GM23338 (cell line): ENCODE data around the gene ADCY5. TPM values are rescaled to one million over a fixed set of nuclear protein-coding genes. Genes with fewer than 3 reads are reported as not detected.

Experiments used
- ATAC-seq: fragments of 200-7000 bp; cut with Tn5 transposase; 3 replicates; pipeline ENCODE4 v1.9.1; 2020
- DNase-seq: peaks from one replicate; pipeline ENCODE4 v3.0.0-alpha.2; 2015; ENCODE audit warnings: low spot score
- H2AFZ ChIP-seq: fragments of 200-600 bp; sonication (generic); 2 replicates; pipeline ENCODE4 v1.8.0; 2016; ENCODE audit warnings: antibody characterized with exemption, mild to moderate bottlenecking, moderate library complexity
- H3F3A ChIP-seq: fragments of 200-600 bp; sonication (generic); replicated peaks from 2 replicates; pipeline ENCODE4 v1.8.0; 2017; ENCODE audit warnings: antibody characterized with exemption, mixed run types, low read depth
- H3K27ac ChIP-seq: fragments of 200-600 bp; sonication (generic); 2 replicates; pipeline ENCODE4 v1.6.1; 2016; ENCODE audit warnings: low read depth
- H3K27me3 ChIP-seq: fragments of 200-600 bp; sonication (generic); 2 replicates; pipeline ENCODE4 v1.8.0; 2016; ENCODE audit warnings: mild to moderate bottlenecking, mixed run types, moderate library complexity; ENCODE audit not compliant: insufficient read depth
- H3K36me3 ChIP-seq: fragments of 200-600 bp; sonication (generic); 2 replicates; pipeline ENCODE4 v1.8.0; 2016; ENCODE audit warnings: mild to moderate bottlenecking; ENCODE audit not compliant: insufficient read depth
- H3K4me1 ChIP-seq: fragments of 200-600 bp; sonication (generic); 2 replicates; pipeline ENCODE4 v1.8.0; 2016; ENCODE audit warnings: mild to moderate bottlenecking, moderate library complexity; ENCODE audit not compliant: insufficient read depth
- H3K4me2 ChIP-seq: fragments of 200-600 bp; sonication (generic); 2 replicates; pipeline ENCODE4 v1.7.1; 2017; ENCODE audit warnings: mixed run types
- H3K4me3 ChIP-seq: fragments of 200-600 bp; sonication (generic); 2 replicates; pipeline ENCODE4 v1.6.1; 2016; ENCODE audit warnings: mixed run types
- H3K79me2 ChIP-seq: fragments of 200-600 bp; sonication (generic); replicated peaks from 2 replicates; pipeline ENCODE4 v1.8.0; 2017; ENCODE audit warnings: mild to moderate bottlenecking; ENCODE audit not compliant: insufficient read depth
- H3K9me2 ChIP-seq: fragments of 200-600 bp; sonication (generic); 2 replicates; pipeline ENCODE4 v1.8.0; 2017; ENCODE audit not compliant: insufficient read depth
- H4K20me1 ChIP-seq: fragments of 200-600 bp; sonication (generic); replicated peaks from 2 replicates; pipeline ENCODE4 v1.8.0; 2017; ENCODE audit warnings: mild to moderate bottlenecking; ENCODE audit not compliant: insufficient read depth
- H3K27ac Mint-ChIP-seq: 2 replicates; pipeline ENCODE4 v1.8.0; 2020; ENCODE audit warnings: inconsistent platforms, mild to moderate bottlenecking, moderate library complexity, mixed read lengths
- H3K27me3 Mint-ChIP-seq: 3 replicates; pipeline ENCODE4 v1.8.0; 2022; ENCODE audit warnings: low read depth, mild to moderate bottlenecking, moderate library complexity, mixed read lengths, inconsistent platforms; ENCODE audit not compliant: insufficient read depth, poor library complexity
- H3K36me3 Mint-ChIP-seq: 3 replicates; pipeline ENCODE4 v1.8.0; 2021; ENCODE audit warnings: low read depth, mild to moderate bottlenecking, inconsistent platforms, moderate library complexity, mixed read lengths
- H3K4me1 Mint-ChIP-seq: 3 replicates; pipeline ENCODE4 v1.8.0; 2020; ENCODE audit warnings: mild to moderate bottlenecking, inconsistent platforms, mixed read lengths
- H3K4me3 Mint-ChIP-seq: 3 replicates; pipeline ENCODE4 v1.8.0; 2021; ENCODE audit warnings: moderate library complexity, mild to moderate bottlenecking, inconsistent platforms, mixed read lengths
- H3K9me3 Mint-ChIP-seq: 3 replicates; pipeline ENCODE4 v1.8.0; 2020; ENCODE audit warnings: moderate library complexity, mild to moderate bottlenecking, inconsistent platforms, mixed read lengths
- JUNB ChIP-seq: IDR thresholded peaks from one replicate; pipeline ENCODE4 v1.6.1; 2016; ENCODE audit warnings: antibody characterized with exemption; ENCODE audit not compliant: unreplicated experiment
- STAT1 ChIP-seq: IDR thresholded peaks from one replicate; pipeline ENCODE4 v1.6.1; 2016; ENCODE audit warnings: antibody characterized with exemption; ENCODE audit not compliant: unreplicated experiment
- polyA plus RNA-seq: library from polyadenylated mRNA; unstranded; fragments of >200 nt; fragmentation: Nextera tagmentation; extraction: Ambion mirVana; gene quantifications from 2 replicates; pipeline ENCODE4 v1.2.1, GENCODE V29; 2016
- total RNA-seq: library from RNA; depleted of rRNA; stranded (reverse); fragments of >200 nt; shearing (Covaris generic); gene quantifications from 2 replicates; pipeline ENCODE4 v1.2.3, GENCODE V29; 2014
- TF ChIP-seq, protein P1 (sequence below), 2 experiments: fragments of 200-600 bp in 1 of 2; sonication (generic) in 1 of 2; conservative IDR thresholded peaks; 2 replicates each; pipeline versions ENCODE4 v1.5.1 to v1.6.1; 2016 to 2017; ENCODE audit warnings: antibody characterized with exemption in 2 of 2, low read depth in 2 of 2, mild to moderate bottlenecking in 2 of 2, moderate library complexity in 1 of 2
- TF ChIP-seq, protein P2 (sequence below): fragments of 250-450 bp; sonication (Bioruptor Pico); IDR thresholded peaks from 2 replicates; pipeline ENCODE4 v1.5.0; 2020; ENCODE audit warnings: mild to moderate bottlenecking, moderate library complexity
- TF ChIP-seq, protein P3 (sequence below): IDR thresholded peaks from one replicate; pipeline ENCODE4 v1.6.1; 2018; ENCODE audit warnings: antibody characterized with exemption; ENCODE audit not compliant: unreplicated experiment

ADCY5 gene
- total and polyA plus RNA-seq, 2 experiments from 2014 or later = 3.5 to 10.2 TPM

DNA sequence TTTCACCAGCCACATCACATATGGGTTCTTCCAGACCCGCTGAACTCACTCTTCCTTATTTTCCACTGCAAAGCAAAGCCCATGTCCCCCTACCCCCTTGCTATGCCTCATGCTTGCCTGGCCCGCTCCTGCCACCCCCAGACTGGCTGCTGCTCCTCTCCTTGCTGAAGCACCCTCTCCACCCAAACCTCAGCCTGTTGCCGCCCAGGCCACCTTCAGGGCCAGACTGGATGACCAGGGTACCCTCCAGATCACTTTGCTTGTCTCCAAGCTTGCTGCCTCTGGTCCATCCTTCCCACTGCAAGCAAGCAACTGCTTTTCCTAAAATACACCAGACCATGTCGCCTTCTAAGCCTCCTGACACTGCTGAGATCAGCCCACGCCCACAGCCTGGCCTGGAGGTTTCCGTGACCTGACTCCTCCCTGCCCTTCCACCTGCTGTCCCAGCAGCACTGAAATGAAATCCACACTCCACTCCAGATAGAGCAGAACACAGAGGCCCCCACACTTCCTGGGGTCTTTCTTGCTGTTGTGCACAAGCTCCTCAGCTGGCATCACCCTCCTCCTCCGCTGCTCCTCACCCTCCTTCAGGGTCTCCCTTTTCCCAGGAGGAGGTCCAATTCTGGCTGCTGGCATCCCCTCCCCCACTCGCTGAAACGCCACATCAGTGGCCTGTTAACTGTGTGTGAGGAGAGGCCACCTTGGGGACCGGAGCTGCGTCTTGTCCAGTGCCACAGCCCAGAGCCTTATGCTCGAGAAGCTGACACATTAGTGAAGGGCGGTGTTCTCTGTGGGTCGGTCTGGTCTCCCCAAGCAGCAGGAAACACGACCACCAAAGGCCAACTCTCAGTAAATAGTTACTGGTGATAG, 99.1 kb downstream of the ADCY5 start:
- H3K27me3 Mint-ChIP-seq = peaks cover 15% of the 10 kb centered on the region
- DNase-seq = no peak
- no peak for ATAC-seq
- H3K36me3 ChIP-seq = no peaks in the 10 kb centered on the region
- H3K9me3 Mint-ChIP-seq = peaks cover 4% of the 10 kb centered on the region; the same call in 2 of the 3 replicates
- H3K27ac Mint-ChIP-seq = no peak overlapping the region
- no peaks in the 10 kb centered on the region for H3K79me2 ChIP-seq
- no peaks in the 10 kb centered on the region for H3F3A ChIP-seq
- H3K36me3 Mint-ChIP-seq = no peaks in the 10 kb centered on the region
- H3K27ac ChIP-seq = no peak overlapping the region
- H4K20me1 ChIP-seq = no peaks in the 10 kb centered on the region
- H2AFZ ChIP-seq = no peak overlapping the region
- H3K4me3 Mint-ChIP-seq = no peak overlapping the region; the same call in 2 of the 3 replicates
- H3K4me3 ChIP-seq = no peak overlapping the region
- H3K9me2 ChIP-seq = no peaks in the 10 kb centered on the region
- H3K4me1 Mint-ChIP-seq = peaks cover 18% of the 10 kb centered on the region
- no peak overlapping the region for H3K4me2 ChIP-seq
- H3K27me3 ChIP-seq = no peaks in the 10 kb centered on the region
- TF ChIP-seq, protein P1, sequence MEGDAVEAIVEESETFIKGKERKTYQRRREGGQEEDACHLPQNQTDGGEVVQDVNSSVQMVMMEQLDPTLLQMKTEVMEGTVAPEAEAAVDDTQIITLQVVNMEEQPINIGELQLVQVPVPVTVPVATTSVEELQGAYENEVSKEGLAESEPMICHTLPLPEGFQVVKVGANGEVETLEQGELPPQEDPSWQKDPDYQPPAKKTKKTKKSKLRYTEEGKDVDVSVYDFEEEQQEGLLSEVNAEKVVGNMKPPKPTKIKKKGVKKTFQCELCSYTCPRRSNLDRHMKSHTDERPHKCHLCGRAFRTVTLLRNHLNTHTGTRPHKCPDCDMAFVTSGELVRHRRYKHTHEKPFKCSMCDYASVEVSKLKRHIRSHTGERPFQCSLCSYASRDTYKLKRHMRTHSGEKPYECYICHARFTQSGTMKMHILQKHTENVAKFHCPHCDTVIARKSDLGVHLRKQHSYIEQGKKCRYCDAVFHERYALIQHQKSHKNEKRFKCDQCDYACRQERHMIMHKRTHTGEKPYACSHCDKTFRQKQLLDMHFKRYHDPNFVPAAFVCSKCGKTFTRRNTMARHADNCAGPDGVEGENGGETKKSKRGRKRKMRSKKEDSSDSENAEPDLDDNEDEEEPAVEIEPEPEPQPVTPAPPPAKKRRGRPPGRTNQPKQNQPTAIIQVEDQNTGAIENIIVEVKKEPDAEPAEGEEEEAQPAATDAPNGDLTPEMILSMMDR (conservative IDR thresholded peaks at IDR 0.05; ENCODE audit: low read depth in 2 of 2) = no peak
- peaks cover 4% of the 10 kb centered on the region for H3K4me1 ChIP-seq

DNA sequence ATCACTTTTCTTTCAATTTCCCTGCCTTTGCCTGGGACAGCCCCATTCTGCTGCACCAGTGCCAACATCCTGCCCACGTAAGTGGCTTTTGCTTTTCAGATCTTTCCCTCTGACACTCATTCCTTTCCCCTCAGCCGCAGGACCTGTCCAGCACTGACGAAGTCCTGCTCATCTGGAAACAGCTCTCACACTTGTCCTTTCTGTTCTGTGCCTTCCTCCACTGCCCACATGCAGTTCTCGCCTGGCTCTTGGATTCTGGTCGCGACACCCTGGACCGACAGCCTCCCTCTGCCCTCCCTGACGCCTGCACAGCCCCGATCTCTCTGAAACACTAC, 99.7 kb downstream of the ADCY5 start:
- no peak overlapping the region for H3K4me3 ChIP-seq
- no peak overlapping the region for H3K27ac Mint-ChIP-seq
- TF ChIP-seq JUNB (no peak), STAT1 (no peak)
- TF ChIP-seq, protein P1 (conservative IDR thresholded peaks at IDR 0.05; ENCODE audit: low read depth in 2 of 2) = no peak
- TF ChIP-seq, protein P2, sequence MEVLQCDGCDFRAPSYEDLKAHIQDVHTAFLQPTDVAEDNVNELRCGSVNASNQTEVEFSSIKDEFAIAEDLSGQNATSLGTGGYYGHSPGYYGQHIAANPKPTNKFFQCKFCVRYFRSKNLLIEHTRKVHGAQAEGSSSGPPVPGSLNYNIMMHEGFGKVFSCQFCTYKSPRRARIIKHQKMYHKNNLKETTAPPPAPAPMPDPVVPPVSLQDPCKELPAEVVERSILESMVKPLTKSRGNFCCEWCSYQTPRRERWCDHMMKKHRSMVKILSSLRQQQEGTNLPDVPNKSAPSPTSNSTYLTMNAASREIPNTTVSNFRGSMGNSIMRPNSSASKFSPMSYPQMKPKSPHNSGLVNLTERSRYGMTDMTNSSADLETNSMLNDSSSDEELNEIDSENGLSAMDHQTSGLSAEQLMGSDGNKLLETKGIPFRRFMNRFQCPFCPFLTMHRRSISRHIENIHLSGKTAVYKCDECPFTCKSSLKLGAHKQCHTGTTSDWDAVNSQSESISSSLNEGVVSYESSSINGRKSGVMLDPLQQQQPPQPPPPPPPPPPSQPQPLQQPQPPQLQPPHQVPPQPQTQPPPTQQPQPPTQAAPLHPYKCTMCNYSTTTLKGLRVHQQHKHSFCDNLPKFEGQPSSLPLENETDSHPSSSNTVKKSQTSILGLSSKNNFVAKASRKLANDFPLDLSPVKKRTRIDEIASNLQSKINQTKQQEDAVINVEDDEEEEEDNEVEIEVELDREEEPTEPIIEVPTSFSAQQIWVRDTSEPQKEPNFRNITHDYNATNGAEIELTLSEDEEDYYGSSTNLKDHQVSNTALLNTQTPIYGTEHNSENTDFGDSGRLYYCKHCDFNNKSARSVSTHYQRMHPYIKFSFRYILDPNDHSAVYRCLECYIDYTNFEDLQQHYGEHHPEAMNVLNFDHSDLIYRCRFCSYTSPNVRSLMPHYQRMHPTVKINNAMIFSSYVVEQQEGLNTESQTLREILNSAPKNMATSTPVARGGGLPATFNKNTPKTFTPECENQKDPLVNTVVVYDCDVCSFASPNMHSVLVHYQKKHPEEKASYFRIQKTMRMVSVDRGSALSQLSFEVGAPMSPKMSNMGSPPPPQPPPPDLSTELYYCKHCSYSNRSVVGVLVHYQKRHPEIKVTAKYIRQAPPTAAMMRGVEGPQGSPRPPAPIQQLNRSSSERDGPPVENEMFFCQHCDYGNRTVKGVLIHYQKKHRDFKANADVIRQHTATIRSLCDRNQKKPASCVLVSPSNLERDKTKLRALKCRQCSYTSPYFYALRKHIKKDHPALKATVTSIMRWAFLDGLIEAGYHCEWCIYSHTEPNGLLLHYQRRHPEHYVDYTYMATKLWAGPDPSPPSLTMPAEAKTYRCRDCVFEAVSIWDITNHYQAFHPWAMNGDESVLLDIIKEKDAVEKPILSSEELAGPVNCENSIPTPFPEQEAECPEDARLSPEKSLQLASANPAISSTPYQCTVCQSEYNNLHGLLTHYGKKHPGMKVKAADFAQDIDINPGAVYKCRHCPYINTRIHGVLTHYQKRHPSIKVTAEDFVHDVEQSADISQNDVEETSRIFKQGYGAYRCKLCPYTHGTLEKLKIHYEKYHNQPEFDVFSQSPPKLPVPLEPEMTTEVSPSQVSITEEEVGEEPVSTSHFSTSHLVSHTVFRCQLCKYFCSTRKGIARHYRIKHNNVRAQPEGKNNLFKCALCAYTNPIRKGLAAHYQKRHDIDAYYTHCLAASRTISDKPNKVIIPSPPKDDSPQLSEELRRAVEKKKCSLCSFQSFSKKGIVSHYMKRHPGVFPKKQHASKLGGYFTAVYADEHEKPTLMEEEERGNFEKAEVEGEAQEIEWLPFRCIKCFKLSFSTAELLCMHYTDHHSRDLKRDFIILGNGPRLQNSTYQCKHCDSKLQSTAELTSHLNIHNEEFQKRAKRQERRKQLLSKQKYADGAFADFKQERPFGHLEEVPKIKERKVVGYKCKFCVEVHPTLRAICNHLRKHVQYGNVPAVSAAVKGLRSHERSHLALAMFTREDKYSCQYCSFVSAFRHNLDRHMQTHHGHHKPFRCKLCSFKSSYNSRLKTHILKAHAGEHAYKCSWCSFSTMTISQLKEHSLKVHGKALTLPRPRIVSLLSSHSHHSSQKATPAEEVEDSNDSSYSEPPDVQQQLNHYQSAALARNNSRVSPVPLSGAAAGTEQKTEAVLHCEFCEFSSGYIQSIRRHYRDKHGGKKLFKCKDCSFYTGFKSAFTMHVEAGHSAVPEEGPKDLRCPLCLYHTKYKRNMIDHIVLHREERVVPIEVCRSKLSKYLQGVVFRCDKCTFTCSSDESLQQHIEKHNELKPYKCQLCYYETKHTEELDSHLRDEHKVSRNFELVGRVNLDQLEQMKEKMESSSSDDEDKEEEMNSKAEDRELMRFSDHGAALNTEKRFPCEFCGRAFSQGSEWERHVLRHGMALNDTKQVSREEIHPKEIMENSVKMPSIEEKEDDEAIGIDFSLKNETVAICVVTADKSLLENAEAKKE (CRISPR knock-in tag) = no peak
- TF ChIP-seq, protein P3, sequence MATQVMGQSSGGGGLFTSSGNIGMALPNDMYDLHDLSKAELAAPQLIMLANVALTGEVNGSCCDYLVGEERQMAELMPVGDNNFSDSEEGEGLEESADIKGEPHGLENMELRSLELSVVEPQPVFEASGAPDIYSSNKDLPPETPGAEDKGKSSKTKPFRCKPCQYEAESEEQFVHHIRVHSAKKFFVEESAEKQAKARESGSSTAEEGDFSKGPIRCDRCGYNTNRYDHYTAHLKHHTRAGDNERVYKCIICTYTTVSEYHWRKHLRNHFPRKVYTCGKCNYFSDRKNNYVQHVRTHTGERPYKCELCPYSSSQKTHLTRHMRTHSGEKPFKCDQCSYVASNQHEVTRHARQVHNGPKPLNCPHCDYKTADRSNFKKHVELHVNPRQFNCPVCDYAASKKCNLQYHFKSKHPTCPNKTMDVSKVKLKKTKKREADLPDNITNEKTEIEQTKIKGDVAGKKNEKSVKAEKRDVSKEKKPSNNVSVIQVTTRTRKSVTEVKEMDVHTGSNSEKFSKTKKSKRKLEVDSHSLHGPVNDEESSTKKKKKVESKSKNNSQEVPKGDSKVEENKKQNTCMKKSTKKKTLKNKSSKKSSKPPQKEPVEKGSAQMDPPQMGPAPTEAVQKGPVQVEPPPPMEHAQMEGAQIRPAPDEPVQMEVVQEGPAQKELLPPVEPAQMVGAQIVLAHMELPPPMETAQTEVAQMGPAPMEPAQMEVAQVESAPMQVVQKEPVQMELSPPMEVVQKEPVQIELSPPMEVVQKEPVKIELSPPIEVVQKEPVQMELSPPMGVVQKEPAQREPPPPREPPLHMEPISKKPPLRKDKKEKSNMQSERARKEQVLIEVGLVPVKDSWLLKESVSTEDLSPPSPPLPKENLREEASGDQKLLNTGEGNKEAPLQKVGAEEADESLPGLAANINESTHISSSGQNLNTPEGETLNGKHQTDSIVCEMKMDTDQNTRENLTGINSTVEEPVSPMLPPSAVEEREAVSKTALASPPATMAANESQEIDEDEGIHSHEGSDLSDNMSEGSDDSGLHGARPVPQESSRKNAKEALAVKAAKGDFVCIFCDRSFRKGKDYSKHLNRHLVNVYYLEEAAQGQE = no peak

More for the DNA sequence above, 99.7 kb downstream of the ADCY5 start:
- H4K20me1 ChIP-seq = no peaks in the 10 kb centered on the region
- H3K27me3 ChIP-seq = no peaks in the 10 kb centered on the region
- H2AFZ ChIP-seq = no peak overlapping the region
- peaks cover 17% of the 10 kb centered on the region for H3K27me3 Mint-ChIP-seq
- no peaks in the 10 kb centered on the region for H3K9me2 ChIP-seq
- H3K4me2 ChIP-seq = no peak overlapping the region
- peaks cover under 1% of the 10 kb centered on the region; the same call in 1 of the 3 replicates for H3K9me3 Mint-ChIP-seq
- H3K4me1 ChIP-seq = peaks cover 10% of the 10 kb centered on the region
- no peak overlapping the region; the same call in 2 of the 3 replicates for H3K4me3 Mint-ChIP-seq
- H3K27ac ChIP-seq = no peak overlapping the region
- H3K79me2 ChIP-seq = no peaks in the 10 kb centered on the region
- peaks cover 25% of the 10 kb centered on the region for H3K4me1 Mint-ChIP-seq
- H3F3A ChIP-seq = no peaks in the 10 kb centered on the region
- no peaks in the 10 kb centered on the region for H3K36me3 Mint-ChIP-seq
- H3K36me3 ChIP-seq = no peaks in the 10 kb centered on the region
- DNase-seq = no peak
- no peak for ATAC-seq
